ENCODE measurements around the gene CRABP1.
"Not testable (repeated sequence)": the region's sequence is repeated elsewhere in the genome, so short reads cannot be mapped to it uniquely, and the experiment has no call there.

The CRABP1 gene

DNA sequence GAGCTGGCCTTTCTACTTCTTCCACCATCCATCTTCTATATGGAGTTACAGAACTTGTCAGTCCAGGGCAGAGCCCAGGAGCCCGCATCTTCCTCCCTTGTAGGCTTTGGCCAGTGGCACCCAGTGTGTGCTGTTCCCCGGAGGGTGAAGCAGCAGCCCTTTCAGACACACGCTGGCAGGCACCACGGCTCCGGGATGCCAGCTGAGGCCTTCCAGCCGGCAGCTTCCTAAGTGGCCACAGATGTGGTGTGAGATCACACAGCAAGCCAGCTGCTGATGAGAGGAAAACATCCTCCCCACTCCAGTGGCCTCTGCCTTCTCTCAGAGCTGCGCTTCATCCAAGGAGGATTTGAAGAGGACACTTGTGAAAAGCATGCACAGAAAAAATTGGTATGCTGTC is 24.1 kb downstream of the CRABP1 start:
- Mint-ChIP-seq H3K27me3 (ENCODE audit: low read depth) (peaks cover 13% of the 10 kb centered on the region), H3K36me3 (ENCODE audit: low read depth) (no peaks in the 10 kb centered on the region), H3K4me3 (no peak overlapping the region), H3K4me1 (ENCODE audit: low read depth) (peaks cover 5% of the 10 kb centered on the region), H3K9me3 (no peaks in the 10 kb centered on the region), H3K27ac (no peak overlapping the region)
- DNase-seq (ENCODE audit: low spot score), result no peak

DNA sequence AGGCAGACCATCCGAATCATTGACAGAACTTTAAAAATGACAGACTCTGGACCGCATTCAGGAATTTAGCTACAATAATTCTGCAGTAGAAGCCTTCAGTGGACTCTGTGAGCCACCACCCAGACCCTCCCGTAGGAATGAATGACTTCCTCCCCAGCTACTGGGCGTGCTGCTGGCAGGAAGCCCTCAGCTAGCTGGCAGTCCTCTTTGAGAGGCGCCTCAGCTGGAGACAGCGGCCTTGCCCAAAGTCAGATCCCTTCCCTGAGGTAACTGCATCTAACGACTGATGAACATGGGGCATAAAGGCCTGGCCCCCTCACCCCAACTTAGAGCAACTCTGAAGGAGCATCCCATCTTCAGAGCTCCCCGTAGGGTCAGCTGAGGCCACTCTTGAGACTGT is 25.8 kb downstream of the CRABP1 start:
- Mint-ChIP-seq H3K27ac (no peak overlapping the region), H3K27me3 (ENCODE audit: low read depth) (peaks cover 11% of the 10 kb centered on the region), H3K36me3 (ENCODE audit: low read depth) (no peaks in the 10 kb centered on the region), H3K4me3 (no peak overlapping the region), H3K4me1 (ENCODE audit: low read depth) (peaks cover 5% of the 10 kb centered on the region), H3K9me3 (no peaks in the 10 kb centered on the region)
- no peak for DNase-seq (ENCODE audit: low spot score)

DNA sequence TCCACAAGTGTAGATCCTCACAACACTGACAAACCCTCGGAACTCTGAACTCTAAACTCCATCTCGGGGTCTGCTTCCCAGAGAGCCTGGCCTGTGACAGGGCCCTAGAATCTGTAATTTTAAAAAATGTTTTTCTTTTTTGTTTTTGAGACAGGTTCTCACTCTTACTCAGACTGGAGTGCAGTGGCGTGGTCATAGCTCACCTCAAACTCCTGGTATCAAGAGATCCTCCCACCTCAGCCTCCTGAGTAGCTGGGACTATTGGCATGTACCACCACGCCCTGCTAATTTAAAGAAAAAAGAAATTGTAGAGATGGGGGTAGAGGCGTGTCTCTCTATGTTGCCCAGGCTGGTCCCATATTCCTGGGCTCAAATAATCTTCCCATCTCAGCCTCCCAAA is 26.2 kb downstream of the CRABP1 start:
- no peaks in the 10 kb centered on the region for H3K9me3 Mint-ChIP-seq
- no peaks in the 10 kb centered on the region for H3K36me3 Mint-ChIP-seq (ENCODE audit: low read depth)
- H3K4me1 Mint-ChIP-seq (ENCODE audit: low read depth), result peaks cover 5% of the 10 kb centered on the region
- H3K27ac Mint-ChIP-seq, result no peak overlapping the region
- no peak for DNase-seq (ENCODE audit: low spot score)
- peaks cover 11% of the 10 kb centered on the region for H3K27me3 Mint-ChIP-seq (ENCODE audit: low read depth)
- H3K4me3 Mint-ChIP-seq, result no peak overlapping the region

DNA sequence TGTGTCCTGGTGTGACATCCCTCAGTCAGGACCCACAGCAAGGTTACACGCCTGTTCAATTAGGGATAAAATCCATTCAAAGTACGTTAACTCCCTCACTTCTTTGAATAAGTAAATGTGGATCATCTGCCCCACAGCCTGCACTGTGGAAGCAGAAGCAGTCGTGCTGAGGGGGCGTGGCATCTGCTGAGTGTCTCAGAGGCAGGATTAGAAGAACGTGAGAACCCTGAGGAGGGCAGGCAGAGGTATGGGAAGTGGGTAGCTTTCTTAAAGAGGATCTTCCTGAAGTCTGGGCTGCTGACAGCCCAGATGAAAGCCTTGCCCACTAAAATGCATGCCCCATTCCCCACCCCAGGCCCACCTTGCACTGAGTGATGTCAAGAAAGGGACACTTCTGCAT is 28.5 kb downstream of the CRABP1 start:
- no peaks in the 10 kb centered on the region for H3K36me3 Mint-ChIP-seq (ENCODE audit: low read depth)
- H3K27me3 Mint-ChIP-seq (ENCODE audit: low read depth), result peaks cover 13% of the 10 kb centered on the region
- H3K4me3 Mint-ChIP-seq, result no peak overlapping the region
- H3K4me1 Mint-ChIP-seq (ENCODE audit: low read depth), result peaks cover 5% of the 10 kb centered on the region
- H3K9me3 Mint-ChIP-seq, result no peaks in the 10 kb centered on the region
- DNase-seq (ENCODE audit: low spot score), result no peak
- H3K27ac Mint-ChIP-seq, result no peak overlapping the region

DNA sequence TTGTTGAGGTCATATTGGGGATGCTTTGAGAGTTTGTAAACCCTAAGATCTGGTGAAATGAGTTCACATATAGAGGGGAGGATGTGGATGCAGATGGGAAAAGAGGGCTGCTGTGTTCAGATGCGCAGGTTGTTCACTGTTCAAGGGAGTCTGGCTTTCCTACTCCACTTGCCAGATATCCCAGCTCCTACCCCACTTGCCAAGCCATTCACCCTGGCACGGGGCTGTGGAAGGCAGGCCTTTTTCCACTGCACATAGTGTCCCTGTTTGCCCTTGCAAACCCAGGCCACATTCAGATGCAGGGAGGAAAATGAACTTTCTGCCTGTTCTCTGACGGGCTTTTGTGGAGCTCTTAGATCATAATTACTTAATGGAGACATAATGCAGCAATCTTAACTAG is 29.0 kb downstream of the CRABP1 start:
- no peaks in the 10 kb centered on the region for H3K9me3 Mint-ChIP-seq

DNA sequence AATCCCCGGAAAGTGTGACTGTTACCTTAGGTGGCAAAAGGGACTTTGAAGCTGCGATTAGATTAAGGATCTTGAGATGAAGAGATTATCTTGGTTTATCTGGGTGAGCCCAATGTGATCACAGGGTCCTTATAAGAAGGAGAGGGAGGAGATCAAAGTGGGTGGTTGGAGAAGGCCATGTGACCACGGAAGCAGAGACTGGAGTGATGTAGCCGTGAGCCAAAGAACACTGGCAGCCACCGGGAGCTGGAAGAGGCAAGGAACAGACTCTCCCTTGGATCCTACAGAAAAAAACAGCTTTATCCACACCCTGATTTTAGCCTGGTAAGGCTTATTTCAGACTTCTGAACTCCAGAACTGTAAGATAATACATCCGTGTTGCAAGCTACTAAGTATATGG is 29.9 kb downstream of the CRABP1 start:
- H3K27ac Mint-ChIP-seq, result no peak overlapping the region
- peaks cover 12% of the 10 kb centered on the region for H3K27me3 Mint-ChIP-seq (ENCODE audit: low read depth)
- H3K4me1 Mint-ChIP-seq (ENCODE audit: low read depth), result peaks cover 8% of the 10 kb centered on the region
- no peak for DNase-seq (ENCODE audit: low spot score)
- H3K36me3 Mint-ChIP-seq (ENCODE audit: low read depth), result no peaks in the 10 kb centered on the region
- H3K9me3 Mint-ChIP-seq, result no peaks in the 10 kb centered on the region
- H3K4me3 Mint-ChIP-seq, result no peak overlapping the region

More for the DNA sequence above, 29.0 kb downstream of the CRABP1 start:
- Mint-ChIP-seq H3K27ac (no peak overlapping the region), H3K4me3 (no peak overlapping the region), H3K27me3 (ENCODE audit: low read depth) (peaks cover 15% of the 10 kb centered on the region), H3K36me3 (ENCODE audit: low read depth) (no peaks in the 10 kb centered on the region), H3K4me1 (ENCODE audit: low read depth) (peaks cover 5% of the 10 kb centered on the region)
- no peak for DNase-seq (ENCODE audit: low spot score)

DNA sequence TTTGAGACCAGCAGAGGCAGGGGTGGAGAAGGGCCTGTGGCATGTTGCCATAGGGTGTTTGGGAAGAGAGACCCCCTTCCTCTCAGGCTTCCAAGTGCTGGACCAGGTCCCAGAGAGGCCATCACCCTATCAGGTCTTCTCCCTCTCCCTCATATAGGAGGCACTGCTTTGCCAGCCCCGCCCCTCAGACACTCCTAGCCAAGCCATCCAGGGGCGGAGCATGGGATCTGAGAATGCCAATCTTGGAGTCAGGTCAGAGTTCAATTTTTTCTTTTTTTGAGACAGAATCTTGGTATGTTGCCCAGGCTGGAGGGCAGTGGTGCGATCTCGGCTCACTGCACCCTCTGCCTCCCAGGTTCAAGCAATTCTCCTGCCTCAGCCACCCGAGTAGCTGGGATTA is 32.7 kb downstream of the CRABP1 start:
- DNase-seq (ENCODE audit: low spot score), result no peak
- Mint-ChIP-seq H3K9me3 (no peaks in the 10 kb centered on the region), H3K27ac (no peak overlapping the region), H3K36me3 (ENCODE audit: low read depth) (no peaks in the 10 kb centered on the region), H3K4me1 (ENCODE audit: low read depth) (peaks cover 6% of the 10 kb centered on the region), H3K4me3 (no peak overlapping the region), H3K27me3 (ENCODE audit: low read depth) (peaks cover 18% of the 10 kb centered on the region)

DNA sequence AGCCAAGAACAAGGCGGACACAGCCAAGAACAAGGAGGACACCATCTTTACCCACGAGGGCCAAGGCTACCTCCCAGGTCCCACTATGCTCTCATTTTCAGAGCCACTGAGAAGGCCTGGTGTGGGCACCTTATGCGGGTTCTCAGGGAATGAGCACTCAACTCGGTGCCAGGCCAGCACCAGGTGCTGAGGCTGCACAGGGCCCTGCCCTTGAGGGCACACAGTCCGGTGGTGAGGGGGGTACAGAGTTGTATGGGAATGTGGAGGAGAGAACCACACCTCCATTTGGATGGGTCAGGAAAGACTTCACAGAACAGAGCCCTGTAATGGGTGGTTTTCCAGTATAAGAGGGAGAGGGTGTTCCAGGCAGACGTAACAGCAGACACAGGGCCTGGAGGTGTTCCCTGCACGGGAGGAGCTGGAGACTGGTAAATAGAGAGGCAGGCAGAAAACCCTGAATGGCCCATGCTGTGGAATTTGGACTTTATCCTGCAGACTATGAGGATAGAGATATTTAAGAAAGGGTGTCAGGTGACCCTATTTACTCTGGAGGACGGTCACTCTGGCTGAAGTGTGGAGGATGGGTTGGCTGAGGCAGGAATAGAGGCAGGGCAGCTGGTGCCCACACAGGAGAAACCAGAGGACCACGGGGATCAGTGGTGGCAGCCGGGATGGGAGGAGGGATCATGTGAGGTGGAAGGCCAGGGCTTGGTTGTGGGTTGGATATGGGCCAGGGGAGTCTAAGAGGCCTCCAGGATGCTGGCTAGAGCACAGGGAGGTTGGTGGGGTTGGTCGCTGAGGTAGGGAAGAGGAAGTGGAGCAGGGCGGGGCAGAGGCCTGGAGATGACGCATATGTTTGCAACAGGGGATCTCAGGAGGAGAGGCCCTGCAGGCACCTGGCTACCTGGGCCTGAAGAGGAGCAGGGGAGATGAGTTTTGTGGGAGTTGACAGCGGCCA is 34.6 kb downstream of the CRABP1 start:
- H3K36me3 Mint-ChIP-seq (ENCODE audit: low read depth), result no peaks in the 10 kb centered on the region
- DNase-seq (ENCODE audit: low spot score), result no peak
- H3K4me1 Mint-ChIP-seq (ENCODE audit: low read depth), result peaks cover 6% of the 10 kb centered on the region
- peaks cover 25% of the 10 kb centered on the region for H3K27me3 Mint-ChIP-seq (ENCODE audit: low read depth)
- peak overlapping the region; percentile 40 for H3K27ac Mint-ChIP-seq
- no peaks in the 10 kb centered on the region for H3K9me3 Mint-ChIP-seq
- no peak overlapping the region for H3K4me3 Mint-ChIP-seq

DNA sequence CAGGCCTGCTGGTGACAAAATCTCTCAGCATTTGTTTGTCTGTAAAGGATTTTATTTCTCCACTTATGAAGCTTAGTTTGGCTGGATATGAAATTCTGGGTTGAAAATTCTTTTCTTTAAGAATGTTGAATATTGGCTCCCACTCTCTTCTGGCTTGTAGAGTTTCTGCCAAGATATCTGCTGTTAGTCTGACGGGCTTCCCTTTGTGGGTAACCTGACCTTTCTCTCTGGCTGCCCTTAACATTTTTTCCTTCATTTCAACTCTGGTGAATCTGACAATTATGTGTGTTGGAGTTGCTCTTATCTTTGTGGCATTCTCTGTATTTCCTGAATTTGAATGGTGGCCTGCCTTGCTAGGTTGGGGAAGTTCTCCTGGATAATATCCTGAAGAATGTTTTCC is 40.0 kb downstream of the CRABP1 start:
- DNase-seq (ENCODE audit: low spot score); H3K4me1 Mint-ChIP-seq (ENCODE audit: low read depth); H3K36me3 Mint-ChIP-seq (ENCODE audit: low read depth); H3K9me3 Mint-ChIP-seq; H3K4me3 Mint-ChIP-seq; H3K27ac Mint-ChIP-seq: not testable (repeated sequence)
- H3K27me3 Mint-ChIP-seq (ENCODE audit: low read depth), result peaks cover 38% of the 10 kb centered on the region

DNA sequence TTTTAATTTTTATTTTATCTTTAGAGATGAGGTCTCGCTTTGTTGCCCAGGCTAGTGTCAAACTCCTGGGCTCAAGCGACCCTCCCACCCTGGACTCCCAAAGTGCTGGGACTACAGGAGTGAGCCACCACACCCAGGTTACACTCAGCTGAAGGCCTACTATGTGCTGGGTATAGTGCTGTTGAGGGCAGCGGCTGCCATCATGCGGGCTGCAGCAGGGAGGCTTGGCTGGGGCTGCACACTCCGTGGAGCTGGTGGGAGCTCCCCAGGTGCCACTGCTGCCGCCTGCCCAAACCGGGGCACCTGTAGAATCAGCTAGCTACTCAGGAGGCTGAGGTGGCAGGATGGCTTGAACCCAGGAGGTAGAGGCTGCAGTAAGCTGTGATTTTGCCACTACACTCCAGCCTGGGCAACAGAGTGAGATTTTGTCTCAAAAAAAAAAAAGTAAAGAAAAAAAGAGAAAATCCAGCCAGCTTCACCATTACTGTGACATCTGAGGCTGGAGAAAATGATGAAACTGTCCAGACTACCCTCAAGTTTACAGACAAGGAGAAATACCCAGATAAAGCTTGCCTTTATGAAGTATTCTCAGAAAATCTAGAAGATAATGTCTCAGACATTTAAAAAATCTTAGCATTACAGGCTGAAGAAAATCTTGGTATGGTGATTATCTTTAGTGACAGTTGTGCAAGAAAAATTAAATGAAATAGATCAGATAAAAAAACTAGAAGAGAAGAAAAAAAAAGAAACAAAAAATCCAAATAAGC is 42.1 kb downstream of the CRABP1 start:
- no peak for DNase-seq (ENCODE audit: low spot score)
- Mint-ChIP-seq H3K27ac (no peak overlapping the region), H3K27me3 (ENCODE audit: low read depth) (peaks cover 43% of the 10 kb centered on the region), H3K4me3 (no peak overlapping the region), H3K4me1 (ENCODE audit: low read depth) (no peaks in the 10 kb centered on the region), H3K9me3 (no peaks in the 10 kb centered on the region), H3K36me3 (ENCODE audit: low read depth) (no peaks in the 10 kb centered on the region)

DNA sequence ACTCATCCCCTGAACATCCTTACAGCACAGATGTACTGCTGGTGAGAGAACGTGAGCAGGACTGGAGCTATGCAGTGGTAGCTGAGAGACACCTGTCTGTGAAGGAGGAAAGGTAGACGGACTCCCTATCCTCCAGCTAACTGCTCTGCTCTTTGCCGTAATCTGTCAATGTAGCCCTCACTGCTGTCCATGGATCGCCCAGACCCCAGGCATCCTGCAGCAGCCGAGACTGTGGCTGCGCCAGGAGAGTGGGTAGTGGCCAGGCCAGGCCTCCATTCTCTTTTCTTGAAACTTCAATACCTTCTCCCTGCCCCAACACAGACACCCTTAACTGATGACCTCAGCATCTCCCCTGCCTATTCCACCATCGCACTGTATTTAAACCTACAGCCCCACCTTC is 44.5 kb downstream of the CRABP1 start:
- no peak overlapping the region for H3K27ac Mint-ChIP-seq
- no peak for DNase-seq (ENCODE audit: low spot score)
- no peaks in the 10 kb centered on the region for H3K4me1 Mint-ChIP-seq (ENCODE audit: low read depth)
- no peaks in the 10 kb centered on the region for H3K9me3 Mint-ChIP-seq
- H3K36me3 Mint-ChIP-seq (ENCODE audit: low read depth), result no peaks in the 10 kb centered on the region
- peaks cover 24% of the 10 kb centered on the region for H3K27me3 Mint-ChIP-seq (ENCODE audit: low read depth)
- H3K4me3 Mint-ChIP-seq, result no peak overlapping the region

DNA sequence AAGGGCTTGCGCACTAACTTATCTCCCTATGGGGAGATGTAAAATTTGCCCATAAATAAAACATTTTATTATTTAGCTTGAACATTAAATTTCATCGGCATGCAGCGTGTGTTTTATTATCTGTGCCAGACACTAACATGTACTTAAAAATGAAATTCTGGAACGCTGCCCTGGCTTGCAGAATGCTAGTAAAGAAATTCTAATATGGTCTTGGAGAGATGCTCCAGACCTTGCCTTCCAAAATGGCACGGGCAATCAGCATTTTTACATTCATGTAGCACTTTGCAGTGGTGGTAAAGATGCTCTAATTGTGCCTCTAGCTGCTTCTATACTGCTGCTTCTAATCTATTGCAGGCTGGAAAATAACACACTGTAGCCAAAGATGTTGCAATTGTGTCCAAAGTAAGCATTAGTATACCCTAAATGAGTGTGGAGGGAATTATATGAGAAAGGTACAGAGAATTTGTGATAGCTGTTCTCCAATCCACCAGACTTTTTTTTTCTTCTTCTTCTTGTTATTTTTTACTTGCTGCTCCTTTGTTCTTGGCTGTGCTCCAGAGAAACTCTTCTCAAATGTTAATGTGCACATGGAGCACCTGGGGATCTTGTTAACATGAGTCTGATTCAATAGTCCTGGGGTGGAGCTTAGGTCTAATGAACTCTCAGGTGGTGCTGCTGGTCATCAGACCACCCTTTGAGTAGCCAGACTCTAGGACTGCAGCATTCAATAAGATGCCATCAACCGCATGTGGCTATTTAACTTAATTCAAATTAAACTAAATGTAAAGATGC is 47.3 kb downstream of the CRABP1 start:
- Mint-ChIP-seq H3K9me3 (no peaks in the 10 kb centered on the region), H3K4me3 (no peak overlapping the region), H3K27me3 (ENCODE audit: low read depth) (peaks cover 30% of the 10 kb centered on the region), H3K4me1 (ENCODE audit: low read depth) (no peaks in the 10 kb centered on the region), H3K27ac (no peak overlapping the region), H3K36me3 (ENCODE audit: low read depth) (no peaks in the 10 kb centered on the region)
- DNase-seq (ENCODE audit: low spot score), result no peak

DNA sequence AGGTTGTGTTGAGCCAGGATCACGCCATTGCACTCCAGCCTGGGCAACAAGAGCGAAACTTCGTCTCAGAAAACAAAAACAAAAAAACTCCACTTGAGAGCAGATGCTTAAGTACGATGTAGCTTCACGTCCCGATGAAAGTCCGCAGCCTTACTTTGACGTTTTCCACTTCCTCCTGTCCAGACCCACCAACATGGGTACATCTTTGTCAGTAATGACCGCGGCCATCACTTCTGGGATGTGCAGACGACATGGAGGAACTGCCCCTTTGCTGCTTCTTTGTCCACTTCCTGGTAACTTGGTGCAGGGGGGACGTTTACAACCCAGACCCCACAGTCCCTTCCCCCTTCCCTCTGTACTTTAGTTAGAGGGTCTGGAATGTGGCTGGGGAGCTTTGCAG is 48.7 kb downstream of the CRABP1 start:
- Mint-ChIP-seq H3K27ac (no peak overlapping the region), H3K4me1 (ENCODE audit: low read depth) (no peaks in the 10 kb centered on the region), H3K4me3 (no peak overlapping the region), H3K36me3 (ENCODE audit: low read depth) (no peaks in the 10 kb centered on the region), H3K27me3 (ENCODE audit: low read depth) (peaks cover 25% of the 10 kb centered on the region), H3K9me3 (no peaks in the 10 kb centered on the region)
- DNase-seq (ENCODE audit: low spot score), result no peak

DNA sequence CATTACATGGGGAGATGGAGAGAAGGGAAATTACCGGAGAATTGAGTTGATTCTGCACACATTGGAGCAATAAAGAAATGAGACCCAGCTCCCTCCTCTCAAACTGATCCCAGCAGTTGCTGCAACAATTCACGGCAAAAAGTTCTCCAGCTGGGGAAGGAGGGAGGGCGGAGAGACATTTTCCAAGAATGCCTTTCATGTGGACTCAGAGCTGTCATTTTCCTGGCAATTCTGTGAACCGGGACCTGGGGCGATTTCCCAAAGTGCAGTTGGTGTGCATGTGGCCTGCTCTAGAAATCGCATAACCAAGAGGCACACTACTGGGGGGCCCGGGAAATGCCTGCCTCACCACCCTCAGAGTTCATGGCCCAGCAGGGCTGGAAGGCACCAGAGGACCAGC is 49.2 kb downstream of the CRABP1 start:
- Mint-ChIP-seq H3K4me1 (ENCODE audit: low read depth) (no peaks in the 10 kb centered on the region), H3K9me3 (no peaks in the 10 kb centered on the region), H3K27me3 (ENCODE audit: low read depth) (peaks cover 23% of the 10 kb centered on the region), H3K27ac (no peak overlapping the region), H3K36me3 (ENCODE audit: low read depth) (no peaks in the 10 kb centered on the region), H3K4me3 (no peak overlapping the region)
- no peak for DNase-seq (ENCODE audit: low spot score)
